H1 (cell line): ENCODE measurements around the gene GBF1.

Experiments
- CTCF ChIP-seq, 3 experiments: IDR thresholded peaks; 1 replicate in 2 of 3; 2 replicates in 1 of 3; pipeline versions ENCODE4 v1.5.1 to v1.6.1; 2011; ENCODE audit warnings: low read length in 3 of 3, mild to moderate bottlenecking in 3 of 3, inconsistent platforms in 2 of 3, low read depth in 1 of 3, moderate library complexity in 1 of 3; ENCODE audit not compliant: insufficient read depth in 1 of 3; ENCODE audit errors: control extremely low read depth in 1 of 3
- EP300 ChIP-seq, 2 experiments: IDR thresholded peaks; 1 replicate in 1 of 2; 2 replicates in 1 of 2; pipeline ENCODE4 v1.6.1; 2011 to 2012; ENCODE audit warnings: low read depth in 2 of 2, low read length in 2 of 2, mild to moderate bottlenecking in 2 of 2, borderline replicate concordance in 1 of 2, inconsistent platforms in 1 of 2, moderate library complexity in 1 of 2
- EZH2 ChIP-seq: fragments of 200-600 bp; sonication (generic); IDR thresholded peaks from 2 replicates; pipeline ENCODE4 v1.7.1; 2012; ENCODE audit warnings: low read depth, mild to moderate bottlenecking, moderate library complexity, low read length, inconsistent platforms; ENCODE audit not compliant: severe bottlenecking
- HDAC6 ChIP-seq: IDR thresholded peaks from one replicate; pipeline ENCODE4 v1.7.1; 2012; ENCODE audit warnings: low read depth, mild to moderate bottlenecking, inconsistent platforms, low read length, moderate library complexity
- JUND ChIP-seq: IDR thresholded peaks from 2 replicates; pipeline ENCODE4 v1.6.1; 2011; ENCODE audit warnings: mild to moderate bottlenecking, improper control_type of control experiment, low read length
- MAFK ChIP-seq: IDR thresholded peaks from 2 replicates; pipeline ENCODE4 v1.6.1; 2012; ENCODE audit warnings: low read depth, mild to moderate bottlenecking, improper control_type of control experiment, low read length
- NANOG ChIP-seq: IDR thresholded peaks from 2 replicates; pipeline ENCODE4 v1.6.1; 2011; ENCODE audit warnings: low read length, low read depth, mild to moderate bottlenecking, inconsistent platforms; ENCODE audit not compliant: insufficient read depth, poor library complexity, severe bottlenecking
- POLR2AphosphoS5 ChIP-seq: IDR thresholded peaks from 2 replicates; pipeline ENCODE4 v1.6.1; 2011; ENCODE audit warnings: low read depth, low read length
- RBBP5 ChIP-seq: IDR thresholded peaks from 2 replicates; pipeline ENCODE4 v1.7.1; 2012; ENCODE audit warnings: low read depth, mild to moderate bottlenecking, inconsistent platforms, low read length, moderate library complexity, borderline replicate concordance
- SP1 ChIP-seq: IDR thresholded peaks from 2 replicates; pipeline ENCODE4 v1.6.1; 2011; ENCODE audit warnings: low read depth, low read length
- SUZ12 ChIP-seq: fragments of 200-600 bp; sonication (generic); IDR thresholded peaks from 2 replicates; pipeline ENCODE4 v1.6.1; 2012; ENCODE audit warnings: mild to moderate bottlenecking, inconsistent platforms, low read length, moderate library complexity, mixed read lengths
- ZNF274 ChIP-seq: IDR thresholded peaks from 2 replicates; pipeline ENCODE4 v1.7.0; 2012; ENCODE audit warnings: low read length, borderline replicate concordance; ENCODE audit errors: extremely low read depth

DNA sequence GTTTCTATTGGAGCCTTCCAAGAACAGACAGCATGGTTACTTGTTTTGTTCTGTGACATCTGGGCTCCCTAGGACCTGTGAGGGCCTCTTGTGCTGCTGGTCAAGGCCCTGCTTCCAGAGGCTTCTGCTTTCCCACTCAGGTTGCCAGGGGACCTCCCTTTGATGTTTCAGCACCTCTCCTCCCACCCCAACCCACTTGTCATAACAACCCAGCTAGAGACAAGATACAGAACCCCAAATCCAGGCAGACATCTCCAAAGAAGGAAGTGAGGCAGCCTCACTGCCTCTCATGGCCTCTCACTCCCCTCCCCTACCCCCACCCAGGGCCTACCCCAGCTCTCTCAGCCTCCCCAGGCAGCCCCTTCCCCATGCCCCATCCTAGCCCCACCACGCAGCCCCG is 161.5 kb downstream of the GBF1 start:
- TF ChIP-seq ZNF274 = no peak
- no peak for TF ChIP-seq CTCF (IDR thresholded peaks at IDR 0.05; ENCODE audit: control extremely low read depth in 1 of 3, insufficient read depth in 1 of 3, low read depth in 1 of 3, low read length in 3 of 3)
- no peak for TF ChIP-seq RBBP5
- no peak for TF ChIP-seq JUND
- no peak for TF ChIP-seq SP1
- TF ChIP-seq NANOG = no peak
- no peak for TF ChIP-seq EZH2
- TF ChIP-seq MAFK = no peak
- no peak for TF ChIP-seq SUZ12
- TF ChIP-seq EP300 (IDR thresholded peaks at IDR 0.05; ENCODE audit: borderline replicate concordance in 1 of 2, low read depth in 2 of 2, low read length in 2 of 2) = no peak
- TF ChIP-seq POLR2AphosphoS5 = no peak
- no peak for TF ChIP-seq HDAC6
